Measurements from ENCODE around the gene LRRK2.

Gene LRRK2

GRCh38 chr12:40224439-40225291 is at the start of gene LRRK2:
Gene LRRK2 (plus strand): TSS chr12:40224997. CDS start chr12:40225132, 135 bp downstream.
- Histone ChIP-seq H3K27ac (ENCODE audit: low read depth, low read length) (no peak within 1 kb of the TSS), H3K9me3 (ENCODE audit: control insufficient read depth, insufficient read depth, low read depth, low read length) (no peaks in the 10 kb centered on the region), H3K27me3 (ENCODE audit: control insufficient read depth, insufficient read depth, low read length) (peaks cover 43% of the 10 kb centered on the region), H3K9ac (ENCODE audit: low read length) (peak within 1 kb of the TSS; percentile 45), H3K4me1 (ENCODE audit: control insufficient read depth, insufficient read depth, low read length) (no peaks in the 10 kb centered on the region), H3K4me3 (ENCODE audit: low read depth, low read length) (peak within 1 kb of the TSS; percentile 69), H3K36me3 (ENCODE audit: control insufficient read depth, insufficient read depth, low read length) (no peaks in the 10 kb centered on the region)

GRCh38 chr12:40175045-40175444 is 49.8 kb upstream of the LRRK2 start:
- H3K4me1 ChIP-seq (ENCODE audit: control insufficient read depth, insufficient read depth, low read length) = no peaks in the 10 kb centered on the region
- H3K36me3 ChIP-seq (ENCODE audit: control insufficient read depth, insufficient read depth, low read length) = no peaks in the 10 kb centered on the region
- no peak overlapping the region for H3K4me3 ChIP-seq (ENCODE audit: low read depth, low read length)
- H3K9me3 ChIP-seq (ENCODE audit: control insufficient read depth, insufficient read depth, low read depth, low read length) = 0 out of 2 replicates have a peak, but pooled peaks cover 2% of the 10 kb centered on the region
- H3K27ac ChIP-seq (ENCODE audit: low read depth, low read length) = no peak overlapping the region
- H3K27me3 ChIP-seq (ENCODE audit: control insufficient read depth, insufficient read depth, low read length) = no peaks in the 10 kb centered on the region
- H3K9ac ChIP-seq (ENCODE audit: low read length) = no peak overlapping the region

DNA sequence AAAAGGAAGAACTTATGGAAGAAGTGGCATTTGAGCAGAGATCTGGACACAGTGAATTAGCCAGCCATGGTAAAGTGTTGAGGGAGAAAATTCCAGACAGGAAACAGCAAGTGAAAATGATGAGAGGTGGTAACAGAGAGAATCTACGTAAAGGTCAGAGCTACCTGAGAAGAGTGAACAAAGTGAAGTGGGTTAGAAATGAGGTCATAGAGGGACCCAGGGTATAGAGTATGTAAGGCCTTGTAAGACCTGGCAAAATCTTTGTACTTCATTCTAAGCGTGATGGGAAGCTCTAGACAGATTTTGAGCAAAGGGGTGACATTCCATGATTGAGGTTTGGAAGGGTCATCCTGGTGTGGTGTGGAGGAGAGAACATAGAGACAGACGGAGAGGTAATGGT is 49.3 kb upstream of the LRRK2 start:
- Histone ChIP-seq H3K27ac (ENCODE audit: low read depth, low read length) (no peak overlapping the region), H3K27me3 (ENCODE audit: control insufficient read depth, insufficient read depth, low read length) (no peaks in the 10 kb centered on the region), H3K36me3 (ENCODE audit: control insufficient read depth, insufficient read depth, low read length) (no peaks in the 10 kb centered on the region), H3K9ac (ENCODE audit: low read length) (no peak overlapping the region), H3K4me1 (ENCODE audit: control insufficient read depth, insufficient read depth, low read length) (no peaks in the 10 kb centered on the region), H3K4me3 (ENCODE audit: low read depth, low read length) (no peak overlapping the region), H3K9me3 (ENCODE audit: control insufficient read depth, insufficient read depth, low read depth, low read length) (0 out of 2 replicates have a peak, but pooled peaks cover 5% of the 10 kb centered on the region)

- Histone ChIP-seq H3K9me3 (ENCODE audit: control insufficient read depth, insufficient read depth, low read depth, low read length) (peaks cover 8% of the 10 kb centered on the region; the same call in 1 of the 2 replicates), H3K4me1 (ENCODE audit: control insufficient read depth, insufficient read depth, low read length) (no peaks in the 10 kb centered on the region), H3K4me3 (ENCODE audit: low read depth, low read length) (no peak overlapping the region), H3K27me3 (ENCODE audit: control insufficient read depth, insufficient read depth, low read length) (no peaks in the 10 kb centered on the region), H3K9ac (ENCODE audit: low read length) (no peak overlapping the region), H3K36me3 (ENCODE audit: control insufficient read depth, insufficient read depth, low read length) (no peaks in the 10 kb centered on the region), H3K27ac (ENCODE audit: low read depth, low read length) (no peak overlapping the region)
Measured at GRCh38 chr12:40178701-40179100, 46.1 kb upstream of the LRRK2 start.

DNA sequence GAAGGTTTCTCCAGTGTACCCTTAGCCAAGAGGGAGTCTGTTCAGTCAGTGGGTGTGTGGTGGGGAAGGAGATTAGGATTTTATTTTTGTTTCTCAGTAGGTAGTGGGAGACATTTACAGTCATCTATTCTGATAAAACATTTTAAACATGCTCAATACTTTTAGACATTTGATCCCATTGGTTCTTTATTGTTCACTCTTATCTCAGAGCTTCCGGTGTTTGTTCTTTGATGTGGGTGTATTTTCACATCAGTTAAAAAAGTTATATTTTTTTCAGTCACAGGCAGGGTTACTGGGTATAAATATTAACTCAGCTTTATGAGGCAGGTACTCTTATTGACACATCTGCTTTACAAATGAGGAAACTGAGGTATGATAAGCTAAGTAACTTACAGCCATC is 43.3 kb upstream of the LRRK2 start:
- no peak overlapping the region for H3K4me3 ChIP-seq (ENCODE audit: low read depth, low read length)
- H3K27ac ChIP-seq (ENCODE audit: low read depth, low read length) = no peak overlapping the region
- H3K9me3 ChIP-seq (ENCODE audit: control insufficient read depth, insufficient read depth, low read depth, low read length) = peaks cover 8% of the 10 kb centered on the region; the same call in 1 of the 2 replicates
- no peaks in the 10 kb centered on the region for H3K4me1 ChIP-seq (ENCODE audit: control insufficient read depth, insufficient read depth, low read length)
- no peaks in the 10 kb centered on the region for H3K27me3 ChIP-seq (ENCODE audit: control insufficient read depth, insufficient read depth, low read length)
- no peak overlapping the region for H3K9ac ChIP-seq (ENCODE audit: low read length)
- H3K36me3 ChIP-seq (ENCODE audit: control insufficient read depth, insufficient read depth, low read length) = no peaks in the 10 kb centered on the region

- Histone ChIP-seq H3K4me1 (ENCODE audit: control insufficient read depth, insufficient read depth, low read length) (no peaks in the 10 kb centered on the region), H3K27ac (ENCODE audit: low read depth, low read length) (no peak overlapping the region), H3K4me3 (ENCODE audit: low read depth, low read length) (no peak overlapping the region), H3K9me3 (ENCODE audit: control insufficient read depth, insufficient read depth, low read depth, low read length) (peaks cover 12% of the 10 kb centered on the region), H3K36me3 (ENCODE audit: control insufficient read depth, insufficient read depth, low read length) (no peaks in the 10 kb centered on the region), H3K9ac (ENCODE audit: low read length) (no peak overlapping the region), H3K27me3 (ENCODE audit: control insufficient read depth, insufficient read depth, low read length) (no peaks in the 10 kb centered on the region)
Measured at GRCh38 chr12:40183715-40184114, 41.1 kb upstream of the LRRK2 start.

DNA sequence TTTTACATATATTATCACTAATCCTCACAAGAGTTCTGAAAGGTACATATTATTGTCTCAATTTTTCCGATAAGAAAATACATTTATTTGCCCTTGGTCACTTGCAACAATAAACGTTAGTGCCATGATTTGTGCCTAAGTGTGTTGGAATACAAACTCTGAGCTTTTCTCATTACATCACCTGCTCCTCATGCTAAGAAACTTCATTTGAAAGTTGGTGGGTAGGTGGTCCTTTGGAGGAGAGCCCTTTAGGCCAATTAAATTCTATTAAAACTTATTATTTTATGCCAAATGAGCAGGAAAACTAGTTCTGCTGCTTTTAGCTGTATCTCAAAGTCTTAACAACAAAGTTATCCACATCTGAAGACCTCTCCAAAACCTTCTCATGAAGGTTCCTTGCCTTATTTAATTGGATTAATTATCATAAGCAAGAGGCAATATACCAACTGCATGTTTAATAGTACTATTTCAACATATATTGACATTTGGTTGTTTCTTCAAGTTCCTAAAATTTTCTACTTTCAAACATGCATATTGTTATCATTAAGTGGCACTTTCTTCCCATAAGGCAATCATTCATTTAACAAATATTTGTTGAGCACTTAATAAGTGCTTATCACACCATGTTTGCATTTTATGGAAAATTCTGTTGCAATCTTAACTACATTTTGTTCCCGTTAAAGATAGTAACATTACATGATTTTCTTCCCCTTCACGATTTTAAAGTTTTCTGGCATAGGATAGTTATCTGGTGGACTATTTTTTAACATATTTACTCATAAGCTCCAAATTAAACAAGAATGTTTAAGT is 40.1 kb upstream of the LRRK2 start:
- H3K9ac ChIP-seq (ENCODE audit: low read length) = no peak overlapping the region
- H3K36me3 ChIP-seq (ENCODE audit: control insufficient read depth, insufficient read depth, low read length) = no peaks in the 10 kb centered on the region
- no peaks in the 10 kb centered on the region for H3K4me1 ChIP-seq (ENCODE audit: control insufficient read depth, insufficient read depth, low read length)
- peaks cover 16% of the 10 kb centered on the region for H3K9me3 ChIP-seq (ENCODE audit: control insufficient read depth, insufficient read depth, low read depth, low read length)
- H3K27ac ChIP-seq (ENCODE audit: low read depth, low read length) = no peak overlapping the region
- no peak overlapping the region for H3K4me3 ChIP-seq (ENCODE audit: low read depth, low read length)
- no peaks in the 10 kb centered on the region for H3K27me3 ChIP-seq (ENCODE audit: control insufficient read depth, insufficient read depth, low read length)

GRCh38 chr12:40185303-40185693 is 39.5 kb upstream of the LRRK2 start:
- Histone ChIP-seq H3K4me1 (ENCODE audit: control insufficient read depth, insufficient read depth, low read length) (no peaks in the 10 kb centered on the region), H3K27me3 (ENCODE audit: control insufficient read depth, insufficient read depth, low read length) (no peaks in the 10 kb centered on the region), H3K9ac (ENCODE audit: low read length) (no peak overlapping the region), H3K9me3 (ENCODE audit: control insufficient read depth, insufficient read depth, low read depth, low read length) (peaks cover 20% of the 10 kb centered on the region), H3K36me3 (ENCODE audit: control insufficient read depth, insufficient read depth, low read length) (no peaks in the 10 kb centered on the region), H3K27ac (ENCODE audit: low read depth, low read length) (no peak overlapping the region), H3K4me3 (ENCODE audit: low read depth, low read length) (no peak overlapping the region)

- no peaks in the 10 kb centered on the region for H3K36me3 ChIP-seq (ENCODE audit: control insufficient read depth, insufficient read depth, low read length)
- no peak overlapping the region for H3K4me3 ChIP-seq (ENCODE audit: low read depth, low read length)
- H3K9ac ChIP-seq (ENCODE audit: low read length) = no peak overlapping the region
- H3K4me1 ChIP-seq (ENCODE audit: control insufficient read depth, insufficient read depth, low read length) = peaks cover 4% of the 10 kb centered on the region; the same call in 1 of the 2 replicates
- peaks cover 17% of the 10 kb centered on the region for H3K9me3 ChIP-seq (ENCODE audit: control insufficient read depth, insufficient read depth, low read depth, low read length)
- H3K27ac ChIP-seq (ENCODE audit: low read depth, low read length) = no peak overlapping the region
- no peaks in the 10 kb centered on the region for H3K27me3 ChIP-seq (ENCODE audit: control insufficient read depth, insufficient read depth, low read length)
Measured at GRCh38 chr12:40188558-40189320, 36.1 kb upstream of the LRRK2 start.

- no peak overlapping the region for H3K9ac ChIP-seq (ENCODE audit: low read length)
- H3K4me1 ChIP-seq (ENCODE audit: control insufficient read depth, insufficient read depth, low read length) = peaks cover 8% of the 10 kb centered on the region; the same call in 1 of the 2 replicates
- H3K9me3 ChIP-seq (ENCODE audit: control insufficient read depth, insufficient read depth, low read depth, low read length) = peaks cover 17% of the 10 kb centered on the region
- H3K36me3 ChIP-seq (ENCODE audit: control insufficient read depth, insufficient read depth, low read length) = no peaks in the 10 kb centered on the region
- no peaks in the 10 kb centered on the region for H3K27me3 ChIP-seq (ENCODE audit: control insufficient read depth, insufficient read depth, low read length)
- no peak overlapping the region for H3K27ac ChIP-seq (ENCODE audit: low read depth, low read length)
- H3K4me3 ChIP-seq (ENCODE audit: low read depth, low read length) = no peak overlapping the region
Measured at GRCh38 chr12:40192704-40193255, 32.0 kb upstream of the LRRK2 start.
